ENCODE measurements around the gene PLIN5.

The PLIN5 gene

DNA sequence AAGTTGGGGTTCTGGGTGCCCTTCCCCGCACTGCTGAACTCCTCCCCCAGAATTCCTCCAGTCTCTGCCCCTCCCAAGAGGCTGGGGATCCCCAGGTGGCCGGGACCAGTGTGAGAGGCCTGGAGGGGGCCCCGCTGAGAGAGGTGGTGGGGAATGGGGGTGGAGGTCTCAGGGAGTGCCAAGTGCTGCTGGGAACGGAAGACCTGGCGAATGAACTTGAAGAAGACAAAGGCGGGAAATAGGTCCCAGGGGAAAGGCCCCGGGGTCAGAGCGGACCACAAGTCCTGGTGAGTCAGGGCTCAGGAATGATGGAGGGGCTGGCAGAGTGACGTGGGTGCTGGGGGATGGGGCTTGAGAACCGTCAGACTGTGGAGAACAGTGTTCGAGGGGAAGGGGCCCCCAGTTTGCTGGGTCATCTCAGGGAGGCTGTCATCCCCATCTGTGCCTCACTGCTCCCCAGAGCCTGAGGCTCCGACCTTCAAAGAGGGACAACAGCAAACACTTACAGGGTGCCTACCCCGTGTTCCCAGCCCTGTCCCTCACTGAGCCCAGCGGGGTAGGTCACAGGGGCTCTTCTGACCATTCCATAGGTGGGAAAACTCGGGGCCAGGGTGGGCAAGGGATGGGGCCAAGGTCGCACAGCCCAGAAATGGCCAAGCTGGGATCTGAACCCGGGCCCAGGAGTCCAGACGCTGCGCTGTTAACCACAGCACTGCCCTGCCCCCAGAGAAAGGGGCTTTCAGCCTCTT, 40.4 kb upstream of the PLIN5 start:
- peak; percentile 97 for DNase-seq (ENCODE audit: low read depth)
- H3K4me3 ChIP-seq (ENCODE audit: control insufficient read depth, low read depth, low read length), result no peak overlapping the region
- TF ChIP-seq, protein P1, sequence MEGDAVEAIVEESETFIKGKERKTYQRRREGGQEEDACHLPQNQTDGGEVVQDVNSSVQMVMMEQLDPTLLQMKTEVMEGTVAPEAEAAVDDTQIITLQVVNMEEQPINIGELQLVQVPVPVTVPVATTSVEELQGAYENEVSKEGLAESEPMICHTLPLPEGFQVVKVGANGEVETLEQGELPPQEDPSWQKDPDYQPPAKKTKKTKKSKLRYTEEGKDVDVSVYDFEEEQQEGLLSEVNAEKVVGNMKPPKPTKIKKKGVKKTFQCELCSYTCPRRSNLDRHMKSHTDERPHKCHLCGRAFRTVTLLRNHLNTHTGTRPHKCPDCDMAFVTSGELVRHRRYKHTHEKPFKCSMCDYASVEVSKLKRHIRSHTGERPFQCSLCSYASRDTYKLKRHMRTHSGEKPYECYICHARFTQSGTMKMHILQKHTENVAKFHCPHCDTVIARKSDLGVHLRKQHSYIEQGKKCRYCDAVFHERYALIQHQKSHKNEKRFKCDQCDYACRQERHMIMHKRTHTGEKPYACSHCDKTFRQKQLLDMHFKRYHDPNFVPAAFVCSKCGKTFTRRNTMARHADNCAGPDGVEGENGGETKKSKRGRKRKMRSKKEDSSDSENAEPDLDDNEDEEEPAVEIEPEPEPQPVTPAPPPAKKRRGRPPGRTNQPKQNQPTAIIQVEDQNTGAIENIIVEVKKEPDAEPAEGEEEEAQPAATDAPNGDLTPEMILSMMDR (conservative IDR thresholded peaks at IDR 0.05; ENCODE audit: control insufficient read depth, insufficient read depth, low read depth, low read length), result no peak

DNA sequence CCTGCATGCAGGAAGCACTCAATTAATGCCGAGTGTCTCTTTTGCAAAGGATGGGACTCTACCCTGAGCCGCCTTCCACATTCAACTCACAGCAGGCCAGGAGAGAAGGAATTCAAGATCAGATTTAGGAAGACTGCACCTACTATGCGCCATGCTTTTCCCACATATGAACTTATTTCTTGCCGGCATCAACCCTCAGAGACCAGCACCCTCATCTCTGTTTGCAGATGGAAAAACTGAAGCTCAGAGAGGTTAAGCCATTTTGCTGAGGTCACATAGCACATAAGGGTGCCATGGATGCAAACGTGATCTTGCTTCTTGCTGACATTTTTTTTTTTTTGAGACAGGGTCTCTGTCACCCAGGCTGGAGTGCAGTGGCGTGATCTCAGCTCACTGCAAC, 38.7 kb upstream of the PLIN5 start:
- TF ChIP-seq, protein P1 (conservative IDR thresholded peaks at IDR 0.05; ENCODE audit: control insufficient read depth, insufficient read depth, low read depth, low read length), result no peak
- DNase-seq (ENCODE audit: low read depth), result no peak
- H3K4me3 ChIP-seq (ENCODE audit: control insufficient read depth, low read depth, low read length), result no peak overlapping the region

DNA sequence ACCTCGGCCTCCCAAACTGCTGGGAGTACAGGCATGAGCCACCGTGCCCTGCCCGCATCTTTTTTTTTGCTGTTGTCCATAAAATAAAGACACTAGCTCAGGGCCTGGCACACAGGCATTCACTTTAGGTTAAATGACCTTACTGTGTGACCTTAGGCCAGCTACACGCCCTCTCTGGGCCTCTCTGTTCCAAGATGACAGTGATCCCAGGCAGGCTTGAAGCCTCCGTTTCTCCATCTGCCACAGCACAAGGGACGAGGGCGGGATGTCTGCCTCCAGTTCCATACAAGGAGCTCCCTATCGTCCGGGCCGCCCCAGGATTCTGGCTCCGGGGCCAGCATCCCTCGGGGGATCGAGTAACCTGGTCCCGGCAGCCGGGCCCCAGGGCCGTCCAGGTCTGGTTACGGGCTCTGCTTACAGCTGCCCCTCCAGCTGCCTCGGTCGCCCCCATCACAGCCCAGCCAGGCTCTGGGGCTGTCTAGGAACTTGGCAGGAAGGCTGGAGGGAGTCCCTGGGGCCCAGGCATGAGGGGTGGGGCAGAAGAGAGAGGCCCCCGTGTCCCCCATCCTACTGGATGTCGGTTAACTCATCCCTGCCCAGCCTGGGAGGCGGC, 36.4 kb upstream of the PLIN5 start:
- no peak overlapping the region for H3K4me3 ChIP-seq (ENCODE audit: control insufficient read depth, low read depth, low read length)
- no peak for DNase-seq (ENCODE audit: low read depth)
- TF ChIP-seq, protein P1 (conservative IDR thresholded peaks at IDR 0.05; ENCODE audit: control insufficient read depth, insufficient read depth, low read depth, low read length), result no peak

DNA sequence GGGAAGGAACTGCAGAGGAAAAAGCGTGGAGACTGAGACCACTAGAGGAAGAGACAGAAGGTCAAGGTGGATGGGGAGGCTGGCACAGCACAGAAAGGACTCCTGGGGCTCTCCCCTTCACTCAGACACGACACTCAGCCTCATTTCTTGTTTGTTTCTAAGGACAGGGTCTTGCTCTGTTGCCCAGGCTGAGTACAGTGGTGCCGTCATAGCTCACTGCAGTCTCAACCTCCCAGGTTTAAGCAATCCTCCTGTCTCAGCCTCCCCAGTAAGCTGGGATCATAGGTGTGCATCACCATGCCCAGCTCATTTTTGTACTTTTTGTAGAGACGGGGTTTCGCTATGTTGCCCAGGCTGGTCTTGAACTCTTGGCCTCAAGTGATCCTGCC, 35.9 kb upstream of the PLIN5 start:
- DNase-seq (ENCODE audit: low read depth), result no peak
- H3K4me3 ChIP-seq (ENCODE audit: control insufficient read depth, low read depth, low read length), result no peak overlapping the region
- TF ChIP-seq, protein P1 (conservative IDR thresholded peaks at IDR 0.05; ENCODE audit: control insufficient read depth, insufficient read depth, low read depth, low read length), result no peak

GRCh38 chr19:4570402-4570801, 35.4 kb upstream of the PLIN5 start:
- TF ChIP-seq, protein P1 (conservative IDR thresholded peaks at IDR 0.05; ENCODE audit: control insufficient read depth, insufficient read depth, low read depth, low read length), result no peak
- DNase-seq (ENCODE audit: low read depth), result no peak
- H3K4me3 ChIP-seq (ENCODE audit: control insufficient read depth, low read depth, low read length), result no peak overlapping the region

- TF ChIP-seq, protein P1 (conservative IDR thresholded peaks at IDR 0.05; ENCODE audit: control insufficient read depth, insufficient read depth, low read depth, low read length), result no peak
- no peak overlapping the region for H3K4me3 ChIP-seq (ENCODE audit: control insufficient read depth, low read depth, low read length)
- no peak for DNase-seq (ENCODE audit: low read depth)
Observed at GRCh38 chr19:4568886-4569285, 33.9 kb upstream of the PLIN5 start.

Data from fibroblast of mammary gland (primary cell).